HG03354 (cell line): ENCODE results near the gene LRRC8A.
"Not testable (repeated sequence)": the region's sequence is repeated elsewhere in the genome, so short reads cannot be mapped to it uniquely, and the experiment has no call there.

Experiments
- ATAC-seq: cut with Tn5 transposase; IDR thresholded peaks from one replicate; pipeline ENCODE4 v1.9.1; 2021; ENCODE audit warnings: mild to moderate bottlenecking; ENCODE audit not compliant: unreplicated experiment, poor library complexity, severe bottlenecking

Gene LRRC8A

DNA sequence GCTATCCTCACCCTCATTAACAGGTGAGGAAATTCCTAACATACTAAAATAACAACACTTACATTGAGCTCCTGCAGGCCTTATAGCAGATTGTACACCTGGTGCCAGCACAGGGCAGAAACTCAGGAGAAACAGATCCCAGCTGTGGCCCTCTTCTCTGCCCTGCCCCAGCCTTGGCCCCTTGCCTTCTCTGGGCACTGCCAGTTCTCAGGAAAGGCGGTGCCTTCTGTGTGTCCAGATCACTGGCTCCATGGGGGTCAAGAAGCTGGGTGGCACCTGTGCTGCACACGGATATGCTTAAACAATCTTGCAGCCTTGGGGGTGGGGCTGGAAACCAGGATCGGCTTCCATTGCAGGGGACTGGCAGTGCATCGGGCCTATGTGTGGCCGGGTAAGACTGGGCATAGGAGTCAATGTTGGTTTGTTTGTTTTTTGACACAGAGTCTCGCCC, 19.5 kb upstream of the LRRC8A start:
- no peak for ATAC-seq

DNA sequence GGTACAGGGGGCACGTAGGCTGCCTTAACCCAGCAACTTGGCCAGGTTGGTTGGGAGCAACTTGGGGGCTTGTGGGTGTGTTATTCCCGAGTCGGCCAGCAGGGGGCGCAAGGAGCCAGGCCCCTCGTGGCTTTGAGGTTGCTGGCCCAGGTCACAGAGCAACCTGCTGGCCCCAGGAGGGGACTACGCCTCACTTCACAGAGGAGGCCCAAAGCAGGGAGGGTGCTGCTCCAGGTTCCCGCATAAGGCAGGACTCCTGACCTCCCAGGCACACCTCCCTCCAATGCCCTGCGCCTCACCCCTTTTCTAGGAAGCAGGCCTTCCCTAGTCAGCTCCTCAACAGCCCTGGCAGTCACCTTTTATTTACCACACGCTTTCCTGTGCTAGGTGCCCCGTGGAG, 18.3 kb upstream of the LRRC8A start:
- peak; percentile 62 for ATAC-seq

DNA sequence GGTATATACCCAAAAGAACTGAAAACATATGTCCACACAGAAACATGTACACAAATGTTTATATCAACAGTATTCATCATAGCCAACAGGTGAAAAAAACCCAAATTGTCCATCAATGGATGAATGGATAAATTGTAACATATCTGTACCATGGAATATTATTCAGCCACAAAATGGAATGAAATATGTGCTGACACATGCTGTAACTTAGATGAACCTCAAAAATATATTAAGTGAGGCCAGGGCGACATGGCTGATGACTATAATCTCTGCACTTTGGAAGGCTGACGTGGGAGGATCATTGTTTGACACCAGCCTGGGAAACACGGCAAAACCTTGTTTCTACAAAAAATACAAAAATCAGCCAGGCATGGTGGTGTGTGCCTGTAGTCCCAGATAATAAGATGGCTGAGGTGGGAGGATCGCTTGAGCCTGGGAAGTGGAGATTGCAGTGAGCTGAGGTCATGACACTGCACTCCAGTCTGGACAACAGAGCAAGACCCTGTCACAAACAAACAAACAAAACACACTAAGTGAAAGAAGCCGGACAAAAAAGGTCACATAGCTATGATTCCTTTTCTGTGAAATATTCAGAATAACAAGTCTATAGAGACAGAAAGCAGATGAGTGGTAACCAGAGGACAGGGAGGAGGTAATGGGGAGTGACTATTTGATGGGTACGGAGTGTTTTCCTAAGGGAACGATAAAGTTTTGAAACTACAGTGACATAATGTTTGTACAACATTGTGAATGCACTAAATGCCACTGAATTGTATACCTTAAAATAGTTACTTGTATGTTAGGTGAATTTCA, 11.6 kb upstream of the LRRC8A start:
- ATAC-seq, result no peak

DNA sequence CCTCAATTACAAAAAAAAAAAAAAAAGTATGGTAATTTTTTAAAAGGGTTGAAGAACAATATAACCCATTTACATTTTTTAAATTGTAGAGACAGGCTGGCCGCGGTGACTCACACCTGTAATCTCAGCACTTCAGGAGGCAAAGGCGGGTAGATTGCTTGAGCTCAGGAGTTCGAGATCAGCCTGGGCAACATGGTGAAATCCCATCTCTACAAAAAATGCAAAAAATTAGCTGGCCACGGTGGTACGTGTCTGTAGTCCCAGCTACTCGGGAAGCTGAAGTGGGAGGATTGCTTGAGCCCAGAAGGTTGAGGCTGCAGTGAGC, 11.0 kb upstream of the LRRC8A start:
- not testable (repeated sequence) for ATAC-seq

DNA sequence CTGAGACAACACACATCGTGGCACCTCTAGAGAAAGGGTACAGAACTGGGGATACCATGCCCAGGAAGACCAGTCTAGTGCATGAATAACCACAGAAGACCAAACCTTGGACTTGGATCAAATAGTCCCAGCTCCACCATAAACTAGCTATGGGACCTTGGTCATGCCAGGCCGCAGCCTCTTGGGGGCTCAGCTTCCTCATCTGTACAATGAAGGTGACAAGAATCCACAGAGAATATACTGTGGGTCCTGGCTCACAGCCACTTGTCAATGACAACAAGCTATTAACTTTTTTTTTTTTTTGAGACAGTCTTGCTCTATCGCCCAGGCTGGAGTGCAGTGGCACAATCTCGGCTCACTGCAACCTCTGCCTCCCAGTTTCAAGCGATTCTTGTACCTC, 4.1 kb upstream of the LRRC8A start:
- ATAC-seq, result no peak

DNA sequence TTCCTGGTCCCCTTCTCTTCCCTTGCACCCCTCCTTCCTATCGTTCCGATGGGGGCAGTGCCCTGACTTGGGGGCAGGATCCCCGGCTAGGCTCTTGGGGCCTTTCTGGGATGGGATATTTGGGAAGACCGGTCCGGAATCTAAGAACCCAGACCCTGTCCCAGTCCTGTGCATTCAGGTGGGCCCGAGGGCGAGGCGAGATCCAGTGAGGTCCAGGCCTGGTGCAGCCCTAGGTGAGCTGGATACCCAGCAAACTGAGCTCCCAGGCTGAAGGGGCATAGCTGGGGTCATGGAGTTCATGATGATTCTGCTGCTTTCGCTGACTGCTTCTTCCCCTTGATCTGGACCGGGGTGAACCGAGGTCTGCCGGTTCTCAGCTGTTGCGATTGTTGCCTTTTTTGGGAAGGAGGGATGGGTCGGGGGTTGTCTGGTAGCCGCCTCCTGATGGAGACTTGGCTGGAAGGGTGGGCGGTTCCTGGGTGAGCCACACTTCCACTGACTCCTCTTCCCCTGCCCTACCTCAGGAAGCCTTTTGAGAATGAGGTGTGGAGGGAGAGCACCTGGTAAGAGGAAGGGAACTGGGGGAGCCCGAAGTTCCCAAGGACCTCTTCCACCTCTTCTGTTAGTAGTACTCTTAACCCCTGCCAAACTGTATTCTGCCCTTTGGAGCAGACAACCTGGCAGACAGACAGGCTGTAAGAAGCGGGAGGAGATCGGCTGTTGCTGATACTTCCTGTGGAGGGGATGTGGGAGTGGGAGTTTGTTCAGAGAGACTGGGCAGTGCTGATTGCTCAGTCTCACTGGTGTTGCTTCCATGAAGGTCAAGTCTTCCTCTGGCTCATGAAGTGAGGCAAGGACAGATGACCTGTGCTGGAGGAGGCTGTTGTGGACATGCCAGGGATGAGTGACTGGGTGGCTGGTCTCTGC, 1.0 kb downstream of the LRRC8A start:
- ATAC-seq, result no peak

DNA sequence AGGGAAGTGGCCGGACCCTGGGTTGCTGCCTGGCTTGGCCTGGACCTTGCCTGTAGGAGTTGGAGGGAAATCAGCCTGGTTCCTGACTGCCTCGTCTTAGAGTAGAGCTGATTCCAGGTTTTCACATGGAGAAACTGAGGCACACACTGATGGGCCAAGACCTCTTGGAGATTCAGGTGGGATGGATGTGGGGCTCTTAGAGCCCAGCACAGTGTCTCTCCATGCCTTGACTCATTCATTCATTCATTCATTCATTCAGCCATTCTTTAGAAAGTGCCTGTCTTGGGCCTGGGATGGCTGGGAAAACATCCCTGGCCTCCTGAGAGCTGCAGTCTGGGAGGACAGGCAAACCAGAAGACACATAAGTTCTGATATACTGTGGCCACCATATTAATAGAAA, 2.2 kb downstream of the LRRC8A start:
- ATAC-seq, result no peak

DNA sequence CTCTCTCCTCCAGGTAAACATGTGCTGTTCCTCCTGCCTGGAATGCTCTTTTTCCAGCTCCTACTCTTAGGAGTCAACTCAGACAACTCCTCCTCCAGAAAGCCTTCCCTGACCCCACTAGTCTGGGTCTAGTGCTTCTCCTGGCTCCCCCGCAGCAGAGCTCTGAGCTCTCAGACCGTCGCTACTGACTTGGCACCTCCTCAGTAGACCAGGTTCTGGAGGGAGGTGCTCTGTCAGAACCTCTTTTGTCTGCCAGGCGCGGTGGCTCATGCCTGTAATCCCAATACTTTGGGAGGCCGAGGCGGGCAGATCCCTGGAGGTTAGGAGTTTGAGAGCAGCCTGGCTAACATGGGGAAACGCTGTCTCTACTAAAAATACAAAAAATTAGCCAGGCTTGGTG, 3.4 kb downstream of the LRRC8A start:
- no peak for ATAC-seq

DNA sequence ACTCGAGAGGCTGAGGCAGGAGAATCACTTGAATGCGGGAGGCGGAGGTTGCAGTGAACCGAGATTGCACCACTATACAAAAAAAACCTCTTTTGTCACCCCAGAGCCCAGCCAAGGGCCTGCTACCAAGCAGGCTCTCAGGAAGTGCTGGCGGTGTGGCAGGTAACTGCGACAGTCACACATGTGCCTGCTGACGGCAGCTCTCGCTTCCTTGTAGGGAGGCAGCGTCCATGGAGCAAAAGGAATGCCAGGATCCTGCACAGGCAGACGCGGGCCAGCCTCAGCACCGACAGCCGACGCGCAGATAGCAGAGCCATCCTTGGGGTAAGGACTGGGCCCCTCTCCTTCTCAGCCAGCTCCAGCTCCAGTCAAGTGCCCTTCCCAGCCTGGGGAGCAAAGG, 3.9 kb downstream of the LRRC8A start:
- ATAC-seq, result no peak

DNA sequence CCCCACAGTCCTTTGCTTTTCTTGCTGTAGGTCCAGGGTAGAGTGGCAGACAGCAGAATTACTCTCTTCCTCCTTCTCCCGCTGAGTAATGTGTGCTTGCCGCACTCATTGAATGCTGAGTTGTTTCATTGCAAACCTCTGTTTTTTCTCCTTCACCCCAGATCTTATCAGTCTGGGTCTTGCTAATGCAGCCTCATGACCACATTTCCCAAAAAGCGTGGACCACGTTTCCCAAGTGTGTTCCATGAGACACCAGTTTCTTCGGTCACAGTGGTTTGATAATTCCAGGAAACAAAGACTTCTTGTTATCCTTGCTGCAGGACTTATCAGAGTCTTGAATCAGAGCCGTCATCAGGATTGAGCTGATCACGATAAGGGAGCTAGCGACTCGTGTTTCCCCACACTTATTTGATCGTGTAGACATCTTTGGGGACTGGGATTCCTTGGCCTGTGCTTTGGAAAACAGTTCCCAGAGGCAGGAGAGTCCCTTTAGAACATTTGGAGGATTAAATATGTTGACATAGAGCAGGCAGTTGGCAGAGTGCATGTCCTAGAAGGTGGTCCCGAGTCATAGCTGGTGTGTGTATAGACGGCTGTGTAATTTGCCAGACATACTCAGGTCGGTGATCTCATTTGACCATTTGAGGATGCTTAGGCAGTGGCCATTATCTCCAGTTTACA, 4.4 kb downstream of the LRRC8A start:
- no peak for ATAC-seq

DNA sequence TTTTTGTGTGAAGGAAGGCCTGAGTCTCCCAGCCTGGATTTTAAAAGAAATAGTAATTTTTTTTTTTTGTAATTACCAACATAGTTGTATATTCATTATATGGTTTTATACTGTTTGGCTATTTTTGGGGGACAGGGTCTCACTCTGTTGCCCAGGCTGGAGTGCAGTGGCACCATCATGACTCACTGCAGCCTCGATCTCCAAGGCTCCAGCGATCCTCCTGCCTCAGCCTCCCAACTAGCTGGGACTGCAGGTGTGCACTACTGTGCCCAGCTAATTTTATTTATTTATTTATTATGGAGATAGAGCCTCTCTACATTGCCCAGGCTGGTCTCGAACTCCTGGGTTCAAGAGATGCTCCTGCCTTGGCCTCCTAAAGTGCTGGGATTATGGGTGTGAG, 5.1 kb downstream of the LRRC8A start:
- ATAC-seq, result no peak

DNA sequence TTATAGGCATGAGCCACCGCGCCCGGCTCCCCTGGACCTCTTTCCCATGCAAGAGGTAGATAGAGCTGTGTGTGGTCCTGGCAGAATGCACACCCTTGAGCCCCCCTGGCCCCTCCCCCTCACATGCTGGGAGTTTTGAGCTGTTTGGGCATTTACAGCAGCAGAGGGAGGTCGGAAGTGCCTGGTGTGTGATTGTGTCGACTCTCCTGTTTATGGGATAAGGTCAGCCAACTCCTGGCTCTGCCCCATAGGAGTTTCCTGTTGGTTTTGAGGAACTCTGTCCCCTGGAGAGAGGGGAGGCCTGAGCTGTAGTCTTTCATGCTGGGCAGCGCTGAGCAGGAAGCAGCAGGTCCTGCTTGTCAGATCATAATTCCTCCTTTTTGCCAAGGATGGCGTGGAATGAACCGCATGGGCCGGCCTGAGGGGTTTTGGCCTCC, 6.0 kb downstream of the LRRC8A start:
- no peak for ATAC-seq

DNA sequence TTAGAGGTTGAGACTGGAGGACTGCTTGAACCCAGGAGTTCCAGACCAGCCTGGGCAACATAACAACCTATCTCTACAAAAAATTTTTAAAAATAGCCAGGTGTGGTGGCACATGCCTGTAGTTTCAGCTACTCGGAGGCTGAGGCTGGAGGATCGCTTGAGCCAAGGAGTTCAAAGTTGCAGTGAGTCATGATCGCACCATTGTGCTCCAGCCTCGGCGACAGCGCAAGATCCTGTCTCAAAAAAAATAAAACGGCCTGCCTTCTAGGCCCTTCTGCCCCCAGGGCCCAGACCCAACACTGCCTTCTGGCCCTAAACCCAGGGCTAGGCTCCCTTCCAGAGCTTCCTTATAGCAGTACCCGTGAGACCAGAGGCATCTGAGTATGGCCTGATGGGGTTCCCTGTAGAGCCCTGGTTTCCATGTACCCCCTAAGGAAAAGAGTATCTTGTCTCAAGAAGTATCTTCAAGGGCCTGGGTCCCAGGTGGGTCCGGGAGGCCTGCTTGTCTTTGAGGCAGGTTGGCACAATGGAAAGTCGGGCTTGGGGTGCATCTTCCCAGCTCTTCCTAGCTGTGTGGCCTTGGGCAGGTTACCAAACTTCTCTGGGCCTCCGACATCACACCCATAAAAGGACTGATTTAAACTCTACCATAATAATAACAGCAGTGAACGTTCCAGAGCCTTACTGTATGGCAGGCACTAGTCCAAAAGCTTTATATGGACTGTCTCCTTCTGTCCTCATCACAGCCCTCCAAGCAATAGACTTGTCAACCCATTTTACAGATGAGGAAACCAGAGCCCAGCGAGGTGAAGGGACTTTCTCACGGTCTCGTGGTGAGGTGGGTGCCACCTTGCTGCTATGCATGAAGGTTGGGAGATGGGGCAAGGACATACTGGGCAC, 9.6 kb downstream of the LRRC8A start:
- ATAC-seq, result no peak

DNA sequence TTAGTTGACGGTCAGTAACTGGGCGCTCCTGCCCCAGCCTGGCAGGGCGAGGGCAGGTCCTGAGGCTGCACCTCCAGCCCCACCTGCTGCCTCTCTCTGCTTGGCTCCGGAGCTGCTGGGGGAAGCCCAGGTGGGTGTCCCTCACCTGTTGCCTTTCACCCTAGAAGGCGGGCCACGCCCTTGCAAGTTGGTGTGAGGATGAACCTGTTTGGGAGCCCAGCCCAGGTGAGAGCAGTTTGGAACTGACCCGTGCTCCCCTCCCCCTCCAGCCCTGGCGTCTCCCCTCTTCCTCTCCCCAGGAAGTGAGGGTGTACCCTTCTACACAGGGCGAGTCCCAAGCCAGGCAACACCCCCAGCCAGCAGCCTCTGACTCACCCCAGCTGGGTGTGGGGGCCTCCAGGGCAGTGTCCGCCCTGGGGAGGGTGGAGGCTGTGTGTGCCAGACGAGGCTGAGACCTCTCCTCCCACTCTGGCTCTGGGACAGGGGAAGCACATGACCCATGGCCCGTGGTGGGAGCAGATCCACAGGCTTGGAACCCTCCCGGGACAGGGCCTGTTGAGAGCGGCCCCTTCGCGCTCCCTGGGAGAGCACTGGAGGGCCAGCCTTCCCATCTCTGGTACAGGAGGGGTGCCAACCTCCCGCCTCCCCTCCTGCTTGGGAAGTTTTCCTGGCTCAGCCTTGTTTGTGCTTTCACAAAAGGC, 10.4 kb downstream of the LRRC8A start:
- no peak for ATAC-seq

DNA sequence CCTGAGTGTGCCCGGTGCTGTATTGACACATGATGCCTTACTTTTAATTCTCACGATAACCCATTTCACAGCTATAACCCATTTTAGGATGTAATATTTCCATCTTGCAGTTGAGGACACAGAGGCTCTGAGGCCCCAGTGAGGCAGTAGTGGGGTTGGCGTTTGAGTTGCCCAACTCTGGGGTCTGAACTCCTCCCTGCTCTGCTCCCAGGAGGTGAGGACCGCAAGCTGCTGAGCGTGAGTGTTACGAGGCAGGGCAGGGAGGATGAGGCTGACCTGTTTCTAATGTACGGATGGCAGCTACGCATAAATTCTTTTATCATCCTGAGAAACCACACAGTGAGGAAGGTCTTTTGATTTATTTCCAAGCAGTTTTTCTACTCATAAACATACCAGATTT, 11.4 kb downstream of the LRRC8A start:
- ATAC-seq, result no peak

DNA sequence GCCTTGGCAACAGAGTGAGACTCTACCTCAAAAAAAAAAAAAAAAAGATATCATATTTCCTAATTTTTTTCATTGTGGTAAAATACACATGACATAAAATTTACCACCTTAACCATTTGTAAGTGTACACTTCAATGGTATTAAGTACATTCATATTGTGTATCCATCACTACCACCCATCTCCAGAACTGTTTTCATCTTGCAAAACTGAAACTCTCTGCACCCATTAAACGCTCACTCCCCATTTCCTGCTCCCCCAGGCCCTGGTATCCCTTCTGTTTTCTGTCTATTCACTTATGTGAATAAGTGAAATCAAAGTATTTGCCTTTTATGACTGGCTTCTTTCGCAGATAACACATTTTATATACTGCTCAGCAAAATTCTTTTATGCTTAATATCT, 12.8 kb downstream of the LRRC8A start:
- no peak for ATAC-seq

DNA sequence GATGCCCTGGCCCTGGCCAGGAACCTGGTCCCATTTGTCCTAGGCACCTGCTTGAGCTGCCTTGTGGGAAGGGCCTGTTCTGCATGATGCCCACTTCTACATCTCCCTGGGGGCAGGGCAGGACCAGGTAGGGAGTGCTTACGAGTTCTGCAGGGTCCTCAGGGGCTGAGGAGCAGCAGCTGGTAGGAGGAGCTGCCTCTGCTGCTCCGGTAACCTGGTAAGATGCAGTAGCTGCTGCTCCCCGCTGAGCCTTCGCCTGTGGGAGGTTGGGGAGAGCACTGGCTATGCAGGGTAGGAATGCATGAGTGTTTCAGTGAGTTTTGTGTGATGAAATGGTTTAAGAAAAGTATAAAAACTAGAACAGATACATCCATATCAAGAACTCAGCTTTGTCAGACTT, 13.6 kb downstream of the LRRC8A start:
- ATAC-seq, result no peak

DNA sequence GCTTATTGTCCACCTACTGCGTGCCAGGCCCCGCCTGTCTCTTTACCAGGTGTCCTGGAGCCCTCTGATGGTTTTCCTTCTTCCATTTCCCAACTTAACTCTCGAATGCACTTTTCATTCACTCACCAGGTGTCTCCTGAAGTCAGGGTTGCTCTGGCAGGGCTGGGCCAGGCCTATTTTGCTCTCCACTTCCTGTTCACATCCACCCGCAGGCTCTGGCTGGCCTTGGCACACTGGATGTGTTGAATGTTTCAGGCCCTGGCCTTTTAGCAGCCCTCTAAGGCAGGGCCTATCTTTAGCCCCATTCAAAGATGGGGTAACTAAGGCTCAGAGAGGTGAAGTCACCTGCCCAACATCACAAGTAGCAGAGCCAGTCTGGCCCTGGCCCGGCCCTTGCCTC, 16.4 kb downstream of the LRRC8A start:
- ATAC-seq, result no peak
